KMS-11 (cell line): ENCODE data around the gene BAZ1B.
"Not testable (repeated sequence)": the region's sequence is repeated elsewhere in the genome, so short reads cannot be mapped to it uniquely, and the experiment has no call there.

Experiments
- H2AFZ ChIP-seq: fragments of 200-600 bp; sonication (generic); 2 replicates; pipeline ENCODE4 v1.6.1; 2016; ENCODE audit warnings: antibody characterized with exemption, mixed run types, low read depth
- H3K27ac ChIP-seq: fragments of 200-600 bp; sonication (generic); 2 replicates; pipeline ENCODE4 v1.6.1; 2016; ENCODE audit warnings: mild to moderate bottlenecking, mixed run types
- H3K27me3 ChIP-seq: fragments of 200-600 bp; sonication (generic); 2 replicates; pipeline ENCODE4 v1.6.1; 2017; ENCODE audit warnings: mild to moderate bottlenecking, low read depth, mixed run types, moderate library complexity; ENCODE audit not compliant: insufficient read depth
- H3K36me3 ChIP-seq: fragments of 200-600 bp; sonication (generic); 2 replicates; pipeline ENCODE4 v1.6.1; 2017; ENCODE audit warnings: mild to moderate bottlenecking, mixed run types; ENCODE audit not compliant: insufficient read depth
- H3K4me1 ChIP-seq: fragments of 200-600 bp; sonication (generic); 2 replicates; pipeline ENCODE4 v1.6.1; 2016; ENCODE audit warnings: mild to moderate bottlenecking, low read depth, mixed run types; ENCODE audit not compliant: poor library complexity, severe bottlenecking
- H3K4me2 ChIP-seq: fragments of 200-600 bp; sonication (generic); 2 replicates; pipeline ENCODE4 v1.7.0; 2016; ENCODE audit warnings: mild to moderate bottlenecking, mixed run types
- H3K4me3 ChIP-seq: fragments of 200-600 bp; sonication (generic); IDR thresholded peaks from 2 replicates; pipeline ENCODE4 v1.6.1; 2017; ENCODE audit warnings: low read depth, low read length, mixed read lengths; ENCODE audit not compliant: insufficient read depth
- H3K79me2 ChIP-seq: fragments of 200-600 bp; sonication (generic); 2 replicates; pipeline ENCODE4 v1.6.1; 2016; ENCODE audit warnings: low read depth, mixed run types; ENCODE audit not compliant: insufficient read depth
- H3K9ac ChIP-seq: fragments of 200-600 bp; sonication (generic); 2 replicates; pipeline ENCODE4 v1.6.1; 2016; ENCODE audit warnings: mild to moderate bottlenecking, mixed run types
- H4K20me1 ChIP-seq: fragments of 200-600 bp; sonication (generic); 2 replicates; pipeline ENCODE4 v1.6.1; 2016; ENCODE audit warnings: mild to moderate bottlenecking, mixed run types; ENCODE audit not compliant: insufficient read depth
- CTCF ChIP-seq: fragments of 200-600 bp; sonication (generic); conservative IDR thresholded peaks from 2 replicates; pipeline ENCODE4 v1.6.1; 2017; ENCODE audit warnings: low read depth, mild to moderate bottlenecking, antibody characterized with exemption, low read length, moderate library complexity, mixed read lengths

The BAZ1B gene

GRCh38 chr7:73433924-73434700, 88.0 kb downstream of the BAZ1B start:
- Histone ChIP-seq H3K4me1 (no peaks in the 10 kb centered on the region), H3K4me2 (no peak overlapping the region), H3K36me3 (no peaks in the 10 kb centered on the region), H3K4me3 (no peak overlapping the region), H3K27me3 (no peaks in the 10 kb centered on the region), H3K27ac (no peak overlapping the region), H4K20me1 (no peaks in the 10 kb centered on the region), H3K9ac (no peak overlapping the region), H3K79me2 (no peaks in the 10 kb centered on the region), H2AFZ (no peak overlapping the region)
- no peak for TF ChIP-seq CTCF

GRCh38 chr7:73432676-73433075, 89.4 kb downstream of the BAZ1B start:
- Histone ChIP-seq H4K20me1 (no peaks in the 10 kb centered on the region), H3K9ac (no peak overlapping the region), H3K36me3 (no peaks in the 10 kb centered on the region), H3K4me2 (no peak overlapping the region), H3K4me3 (no peak overlapping the region), H3K79me2 (no peaks in the 10 kb centered on the region), H3K27ac (no peak overlapping the region), H3K27me3 (no peaks in the 10 kb centered on the region), H3K4me1 (no peaks in the 10 kb centered on the region), H2AFZ (no peak overlapping the region)
- no peak for TF ChIP-seq CTCF

GRCh38 chr7:73431041-73431835, 90.9 kb downstream of the BAZ1B start:
- no peak for TF ChIP-seq CTCF
- Histone ChIP-seq H3K4me1 (no peaks in the 10 kb centered on the region), H3K79me2 (no peaks in the 10 kb centered on the region), H4K20me1 (no peaks in the 10 kb centered on the region), H3K4me2 (no peak overlapping the region), H3K27ac (no peak overlapping the region), H3K9ac (no peak overlapping the region), H3K4me3 (no peak overlapping the region), H3K36me3 (no peaks in the 10 kb centered on the region), H3K27me3 (no peaks in the 10 kb centered on the region), H2AFZ (no peak overlapping the region)

GRCh38 chr7:73430540-73430939, 91.6 kb downstream of the BAZ1B start:
- H3K4me3 ChIP-seq, H3K27ac ChIP-seq, H4K20me1 ChIP-seq, H3K27me3 ChIP-seq, H2AFZ ChIP-seq, H3K4me2 ChIP-seq, H3K4me1 ChIP-seq, H3K36me3 ChIP-seq, H3K9ac ChIP-seq, H3K79me2 ChIP-seq: not testable (repeated sequence)
